ENCODE data around the gene GDF10. TPM values are rescaled to one million over a fixed set of nuclear protein-coding genes. Genes with fewer than 3 reads are reported as not detected.
A peak's percentile ranks its signal among the peaks of the same experiment; 100 is the strongest.

GDF10 gene
- total and polyA plus RNA-seq, 10 donors: 0.02 to 0.35 (median 0.20) TPM; not detected in 3

DNA sequence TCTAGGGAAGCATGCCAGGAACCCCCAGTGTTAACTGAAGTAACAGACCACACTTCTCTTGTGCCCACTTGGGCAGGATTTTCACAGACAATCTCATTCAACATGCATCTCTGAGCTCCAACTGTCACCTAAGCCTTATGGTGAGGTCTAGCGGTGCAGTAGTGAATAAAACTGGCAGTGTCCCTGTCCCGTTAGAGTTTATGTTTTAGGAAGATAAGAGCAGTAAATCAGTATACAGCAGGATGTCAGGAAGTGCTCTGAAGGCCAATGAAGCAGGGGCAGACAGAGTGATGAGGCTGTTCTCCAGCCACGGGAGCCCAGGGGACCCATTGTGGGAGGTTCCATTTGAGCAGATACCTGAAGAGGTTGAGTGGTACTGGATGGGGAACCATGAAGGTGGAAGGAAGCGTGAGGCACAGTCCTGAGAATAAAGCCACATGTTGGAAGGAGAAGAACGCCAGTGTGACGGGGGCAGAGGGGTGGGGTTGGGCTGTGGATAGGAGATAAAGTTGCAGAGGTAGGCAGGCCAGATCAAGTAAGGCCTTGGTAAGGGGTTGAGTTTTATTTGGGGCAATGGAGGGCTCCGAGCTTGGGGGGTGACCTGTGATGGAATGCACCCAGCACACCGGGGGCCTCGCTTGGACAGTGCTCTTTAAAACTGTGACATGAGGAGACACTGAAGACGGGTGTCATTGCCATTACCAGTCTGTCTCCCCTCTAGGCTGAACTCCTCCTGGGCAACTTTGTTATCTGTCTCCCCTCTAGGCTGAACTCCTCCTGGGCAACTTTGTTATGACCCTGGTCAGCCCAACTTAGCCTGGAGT is 6.6 kb downstream of the GDF10 start:
- no peaks in the 10 kb centered on the region for H3K9me3 ChIP-seq
- no peaks in the 10 kb centered on the region for H3K36me3 ChIP-seq
- no peak overlapping the region for H3K27ac ChIP-seq
- H3K4me3 ChIP-seq: no peak overlapping the region
- TF ChIP-seq POLR2AphosphoS5 (IDR thresholded peaks at IDR 0.05): no peak
- TF ChIP-seq, protein P1, sequence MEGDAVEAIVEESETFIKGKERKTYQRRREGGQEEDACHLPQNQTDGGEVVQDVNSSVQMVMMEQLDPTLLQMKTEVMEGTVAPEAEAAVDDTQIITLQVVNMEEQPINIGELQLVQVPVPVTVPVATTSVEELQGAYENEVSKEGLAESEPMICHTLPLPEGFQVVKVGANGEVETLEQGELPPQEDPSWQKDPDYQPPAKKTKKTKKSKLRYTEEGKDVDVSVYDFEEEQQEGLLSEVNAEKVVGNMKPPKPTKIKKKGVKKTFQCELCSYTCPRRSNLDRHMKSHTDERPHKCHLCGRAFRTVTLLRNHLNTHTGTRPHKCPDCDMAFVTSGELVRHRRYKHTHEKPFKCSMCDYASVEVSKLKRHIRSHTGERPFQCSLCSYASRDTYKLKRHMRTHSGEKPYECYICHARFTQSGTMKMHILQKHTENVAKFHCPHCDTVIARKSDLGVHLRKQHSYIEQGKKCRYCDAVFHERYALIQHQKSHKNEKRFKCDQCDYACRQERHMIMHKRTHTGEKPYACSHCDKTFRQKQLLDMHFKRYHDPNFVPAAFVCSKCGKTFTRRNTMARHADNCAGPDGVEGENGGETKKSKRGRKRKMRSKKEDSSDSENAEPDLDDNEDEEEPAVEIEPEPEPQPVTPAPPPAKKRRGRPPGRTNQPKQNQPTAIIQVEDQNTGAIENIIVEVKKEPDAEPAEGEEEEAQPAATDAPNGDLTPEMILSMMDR (IDR thresholded peaks at IDR 0.05 in 8 of 11, conservative IDR thresholded peaks at IDR 0.05 in 3 of 11): no peak
- TF ChIP-seq POLR2A (IDR thresholded peaks at IDR 0.05): no peak
- WGBS, 5 donors: 47 to 59% (median 57%) methylated on average over 10 of the region's 10 CpGs
- H3K27me3 ChIP-seq (replicated peaks in 1 of 7): peaks cover 0 to 66% (median 5%) of the 10 kb centered on the region in 7 donors
- no peak for DNase-seq
- H3K4me1 ChIP-seq: peaks cover 0 to 21% (median 4%) of the 10 kb centered on the region in 6 donors
- intact Hi-C loops (cut with DNase I; ENCODE audit: low total_unique reads): no loop called here

DNA sequence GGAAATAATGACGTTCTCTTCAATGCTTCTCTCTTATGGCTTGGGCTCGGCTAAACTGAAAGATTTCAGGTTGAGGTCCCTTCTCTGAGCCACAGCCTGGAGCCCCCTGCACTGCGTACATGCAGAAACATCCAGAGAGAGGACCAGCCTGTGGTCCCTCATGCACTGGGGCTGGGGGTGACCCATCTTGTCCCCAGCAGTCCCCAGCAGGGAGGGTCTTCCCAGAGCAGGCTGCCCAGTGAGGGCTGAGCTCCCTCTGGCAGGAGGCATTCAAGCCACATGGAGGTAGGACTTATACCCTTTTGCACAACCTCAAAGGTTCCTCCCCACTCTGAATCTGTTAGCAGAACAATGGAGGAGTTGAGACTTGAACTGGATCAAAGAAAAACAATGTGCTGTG is 7.4 kb downstream of the GDF10 start:
- no peaks in the 10 kb centered on the region for H3K9me3 ChIP-seq
- H3K27me3 ChIP-seq (replicated peaks in 1 of 7): peaks cover 0 to 59% (median 0%) of the 10 kb centered on the region in 7 donors
- H3K4me1 ChIP-seq: peaks cover 0 to 27% (median 10%) of the 10 kb centered on the region in 6 donors
- H3K27ac ChIP-seq: no peak overlapping the region
- H3K36me3 ChIP-seq: no peaks in the 10 kb centered on the region
- WGBS, 5 donors: 77 to 84% (median 80%) methylated on average over 3 of the region's 3 CpGs
- H3K4me3 ChIP-seq: no peak overlapping the region
- TF ChIP-seq POLR2A (IDR thresholded peaks at IDR 0.05) (no peak), POLR2AphosphoS5 (IDR thresholded peaks at IDR 0.05) (no peak)
- TF ChIP-seq, protein P1 (IDR thresholded peaks at IDR 0.05 in 8 of 11, conservative IDR thresholded peaks at IDR 0.05 in 3 of 11): no peak
- intact Hi-C loops (cut with DNase I; ENCODE audit: low total_unique reads): no loop called here
- DNase-seq: no peak

DNA sequence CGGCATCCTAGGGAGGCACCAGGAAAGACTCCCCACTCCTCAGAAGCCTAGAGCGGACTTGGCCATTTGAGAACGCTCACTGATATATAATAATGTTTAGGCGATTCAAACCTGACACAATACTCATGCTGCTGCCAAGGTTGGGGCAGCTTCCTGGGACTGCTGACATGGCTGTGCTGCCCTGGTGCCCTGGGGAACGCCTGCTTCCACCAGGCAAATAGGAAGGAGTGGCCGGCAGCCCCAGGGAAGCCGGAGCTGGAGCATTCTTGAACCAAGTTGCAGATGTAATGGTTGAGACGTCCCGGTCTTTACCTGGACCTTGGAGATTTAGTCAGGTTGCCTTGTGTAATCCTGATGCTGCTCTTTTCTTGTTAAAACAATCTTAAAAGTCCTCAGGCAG is 8.8 kb downstream of the GDF10 start:
- intact Hi-C loops (cut with DNase I; ENCODE audit: low total_unique reads): no loop called here
- Histone ChIP-seq H3K36me3 (no peaks in the 10 kb centered on the region), H3K4me3 (no peak overlapping the region), H3K9me3 (no peaks in the 10 kb centered on the region), H3K4me1 (peaks cover 0 to 27% (median 10%) of the 10 kb centered on the region in 6 donors), H3K27me3 (replicated peaks in 1 of 7) (peaks cover 0 to 47% (median 0%) of the 10 kb centered on the region in 7 donors), H3K27ac (no peak overlapping the region)
- TF ChIP-seq POLR2AphosphoS5 (IDR thresholded peaks at IDR 0.05): no peak
- TF ChIP-seq POLR2A (IDR thresholded peaks at IDR 0.05): no peak
- WGBS, 5 donors: 79 to 91% (median 83%) methylated on average over 9 of the region's 9 CpGs
- no peak for DNase-seq

DNA sequence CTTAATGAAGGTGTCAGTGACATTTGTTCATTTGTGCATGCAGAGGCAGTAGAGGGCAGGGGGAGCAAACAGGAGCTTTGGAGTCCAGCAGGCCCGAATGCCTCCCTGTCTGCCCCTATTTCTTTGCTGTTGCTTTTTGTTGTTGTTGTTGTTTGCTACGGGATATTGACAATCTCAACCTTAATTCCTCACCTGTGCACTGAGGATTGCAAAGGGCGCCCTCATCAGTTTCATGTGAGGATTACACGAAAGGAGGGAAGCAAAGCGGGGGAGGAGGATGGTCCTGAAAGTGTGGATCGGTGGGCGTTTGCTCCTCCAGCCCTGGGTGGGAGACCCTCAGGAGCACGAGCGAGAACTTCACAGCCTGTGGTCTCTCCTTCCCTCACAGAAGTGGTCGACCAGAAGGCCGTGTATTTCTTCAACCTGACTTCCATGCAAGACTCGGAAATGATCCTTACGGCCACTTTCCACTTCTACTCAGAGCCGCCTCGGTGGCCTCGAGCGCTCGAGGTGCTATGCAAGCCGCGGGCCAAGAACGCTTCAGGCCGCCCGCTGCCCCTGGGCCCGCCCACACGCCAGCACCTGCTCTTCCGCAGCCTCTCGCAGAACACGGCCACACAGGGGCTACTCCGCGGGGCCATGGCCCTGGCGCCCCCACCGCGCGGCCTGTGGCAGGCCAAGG is 9.6 kb downstream of the GDF10 start:
- Histone ChIP-seq H3K4me3 (no peak overlapping the region), H3K36me3 (no peaks in the 10 kb centered on the region), H3K27me3 (replicated peaks in 1 of 7) (peaks cover 0 to 43% (median 0%) of the 10 kb centered on the region in 7 donors), H3K9me3 (no peaks in the 10 kb centered on the region), H3K4me1 (peaks cover 0 to 27% (median 10%) of the 10 kb centered on the region in 6 donors), H3K27ac (no peak overlapping the region)
- 86 to 88% (median 86%) methylated on average over 34 of the region's 34 CpGs for whole genome bisulfite sequencing, 5 donors
- no peak for DNase-seq
- no peak for TF ChIP-seq POLR2AphosphoS5 (IDR thresholded peaks at IDR 0.05)
- TF ChIP-seq POLR2A (IDR thresholded peaks at IDR 0.05): no peak
- TF ChIP-seq, protein P1 (IDR thresholded peaks at IDR 0.05 in 8 of 11, conservative IDR thresholded peaks at IDR 0.05 in 3 of 11): peak in 4 of 11 experiments; percentile 6 to 35 (median 12)
- intact Hi-C loops (cut with DNase I; ENCODE audit: low total_unique reads): no loop called here
